ENCODE measurements around the gene THRAP3.
A peak's percentile ranks its signal among the peaks of the same experiment; 100 is the strongest.
"Not testable (repeated sequence)": the region's sequence is repeated elsewhere in the genome, so short reads cannot be mapped to it uniquely, and the experiment has no call there.

The THRAP3 gene

DNA sequence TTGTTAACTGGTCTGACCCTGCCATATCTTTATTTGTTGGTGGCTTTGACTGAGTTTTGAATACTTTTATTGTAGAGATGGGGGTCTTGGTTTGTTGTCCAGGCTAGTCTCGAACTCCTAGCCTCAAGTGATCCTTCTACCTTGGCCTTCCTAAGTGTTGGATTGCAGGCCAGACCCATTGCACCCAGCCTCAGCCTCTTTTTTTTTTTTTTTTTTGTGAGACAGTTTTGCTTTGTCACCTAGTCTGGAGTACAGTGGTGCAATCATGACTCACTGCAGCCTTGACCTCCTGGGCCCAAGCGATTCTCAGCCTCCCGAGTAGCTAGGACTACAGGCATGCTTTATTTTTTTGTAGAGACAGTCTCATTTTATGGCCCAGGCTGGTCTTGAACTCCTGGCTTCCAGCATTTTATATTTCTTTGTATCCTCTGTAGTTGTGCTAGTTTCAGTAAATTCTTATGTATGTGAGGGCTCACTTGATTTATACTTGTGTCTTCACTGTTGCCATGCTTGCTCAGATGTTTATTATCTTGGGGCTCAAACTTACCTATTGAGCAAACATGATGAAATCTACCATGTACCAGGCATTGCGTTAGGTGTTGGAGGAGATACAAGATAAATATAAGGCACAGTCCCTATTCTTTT lies 24.1 kb downstream of the THRAP3 start:
- no peak for DNase-seq (ENCODE audit: low spot score)

- DNase-seq (ENCODE audit: low spot score): no peak
Measured at GRCh38 chr1:36251794-36252481, 27.7 kb downstream of the THRAP3 start.

- not testable (repeated sequence) for DNase-seq (ENCODE audit: low spot score)
Measured at GRCh38 chr1:36252482-36252824, 28.2 kb downstream of the THRAP3 start.

- no peak for DNase-seq (ENCODE audit: low spot score)
Measured at GRCh38 chr1:36253161-36253862, 29.1 kb downstream of the THRAP3 start.

- DNase-seq (ENCODE audit: low spot score): no peak
Measured at GRCh38 chr1:36256558-36257374, 32.5 kb downstream of the THRAP3 start.

GRCh38 chr1:36257375-36257767 lies 33.1 kb downstream of the THRAP3 start:
- no peak for DNase-seq (ENCODE audit: low spot score)

DNA sequence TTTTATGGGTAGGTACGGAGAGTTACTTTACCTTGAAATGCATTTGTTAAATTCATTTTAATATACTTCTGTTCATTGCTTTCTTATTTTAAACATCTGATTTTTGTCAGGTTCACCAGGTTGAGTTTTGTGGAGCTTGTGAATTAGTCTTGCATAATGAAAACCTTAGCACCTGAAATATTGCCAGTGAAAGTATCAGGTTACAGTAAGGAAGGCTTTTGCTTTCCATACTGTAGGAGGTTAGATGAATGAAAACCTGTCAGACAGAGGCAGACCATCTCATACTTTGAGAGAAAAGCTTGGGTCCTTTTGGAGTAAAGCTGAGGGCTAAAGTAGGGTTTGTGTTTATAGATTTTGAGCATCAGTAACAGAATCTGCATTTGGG lies 34.7 kb downstream of the THRAP3 start:
- DNase-seq (ENCODE audit: low spot score): no peak

GRCh38 chr1:36268981-36269380 lies 44.7 kb downstream of the THRAP3 start:
- DNase-seq (ENCODE audit: low spot score): no peak

DNA sequence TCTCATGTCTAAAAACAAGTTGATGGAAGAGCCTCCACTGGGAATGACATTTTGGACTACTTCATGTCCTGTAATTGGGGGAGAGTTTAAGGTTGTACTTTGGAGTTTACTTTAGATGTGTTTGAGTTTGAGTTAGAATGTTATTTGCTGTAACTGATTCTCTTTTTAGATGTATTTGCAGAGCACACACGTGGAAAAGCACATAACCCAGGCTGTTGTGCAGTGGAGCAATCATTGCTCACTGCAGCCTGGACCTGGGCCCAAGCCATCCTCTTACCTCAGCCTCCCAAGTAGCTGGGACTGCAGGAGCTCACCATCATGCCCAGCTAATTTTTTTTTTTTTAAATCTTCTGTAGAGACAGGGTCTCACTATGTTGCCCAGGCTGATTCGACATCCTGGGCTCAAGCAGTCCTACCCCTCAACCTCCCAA lies 45.2 kb downstream of the THRAP3 start:
- no peak for DNase-seq (ENCODE audit: low spot score)

DNA sequence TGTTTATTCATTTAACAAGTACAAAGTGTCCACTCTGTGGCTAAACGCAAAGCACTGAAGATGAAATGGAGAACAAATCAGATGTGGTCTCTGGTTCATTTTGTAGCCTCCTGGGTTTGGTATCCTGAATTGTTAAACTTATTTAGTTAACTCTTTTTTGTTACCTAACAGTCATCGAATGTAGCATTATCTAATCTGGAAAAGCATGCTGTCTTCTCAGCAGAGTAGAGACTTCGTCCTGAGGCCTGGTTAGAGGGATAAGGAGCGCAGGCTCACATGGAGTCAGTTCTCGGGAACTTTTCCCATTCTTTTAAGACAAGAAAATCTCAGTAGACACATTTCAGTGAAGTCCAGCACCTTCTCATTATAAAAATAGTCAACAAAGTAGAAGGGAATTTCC lies 48.8 kb downstream of the THRAP3 start:
- DNase-seq (ENCODE audit: low spot score): no peak

GRCh38 chr1:36274201-36274600 lies 50.0 kb downstream of the THRAP3 start:
- no peak for DNase-seq (ENCODE audit: low spot score)

DNA sequence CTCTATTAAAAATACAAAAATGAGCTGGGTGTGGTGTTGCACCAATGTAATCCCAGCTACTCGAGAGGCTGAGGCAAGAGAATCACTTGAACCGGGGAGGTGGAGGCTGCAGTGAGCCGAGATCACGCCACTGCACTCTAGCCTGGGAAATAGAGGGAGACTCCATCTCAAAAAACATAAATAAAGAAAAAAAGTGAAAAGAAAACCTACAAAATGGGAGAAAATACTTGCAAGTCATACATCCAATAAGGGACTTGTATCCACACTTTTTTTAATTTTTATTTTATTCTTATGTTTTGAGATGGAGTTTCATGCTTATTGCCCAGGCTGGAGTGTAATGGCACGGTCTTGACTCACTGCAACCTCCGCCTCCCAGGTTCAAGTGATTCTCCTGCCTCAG lies 52.4 kb downstream of the THRAP3 start:
- no peak for DNase-seq (ENCODE audit: low spot score)

DNA sequence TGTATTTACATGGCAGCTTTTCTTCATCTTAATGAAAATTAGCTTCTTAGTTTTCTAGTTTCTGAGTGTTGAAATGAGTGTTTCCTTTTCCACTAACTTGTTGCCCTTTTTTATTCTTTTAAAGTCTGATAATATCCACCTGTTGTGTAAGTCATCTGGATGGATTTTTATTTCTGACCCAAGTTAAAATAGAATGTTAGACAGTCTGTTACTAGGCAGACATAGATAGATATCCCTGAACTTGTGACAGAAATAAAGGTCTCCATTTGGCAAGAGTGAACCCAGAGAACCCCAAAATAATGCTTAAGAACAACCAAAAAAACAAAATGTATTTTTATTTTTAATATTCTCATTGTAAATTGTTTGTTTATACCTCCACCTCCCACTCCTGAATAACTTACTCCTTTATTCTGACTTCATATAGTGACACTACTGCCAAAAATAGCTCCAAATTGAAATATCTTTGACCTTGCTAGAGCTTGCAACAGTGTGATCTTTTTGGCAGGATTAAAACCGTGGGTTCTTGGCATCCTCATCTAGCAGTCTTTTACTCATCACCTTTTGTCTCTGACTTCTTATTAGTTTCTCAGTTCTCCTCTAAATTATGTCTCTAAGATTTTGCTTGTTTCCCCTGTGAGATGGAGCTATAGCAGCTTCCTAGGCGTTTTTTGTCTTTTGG lies 55.0 kb downstream of the THRAP3 start:
- no peak for DNase-seq (ENCODE audit: low spot score)

DNA sequence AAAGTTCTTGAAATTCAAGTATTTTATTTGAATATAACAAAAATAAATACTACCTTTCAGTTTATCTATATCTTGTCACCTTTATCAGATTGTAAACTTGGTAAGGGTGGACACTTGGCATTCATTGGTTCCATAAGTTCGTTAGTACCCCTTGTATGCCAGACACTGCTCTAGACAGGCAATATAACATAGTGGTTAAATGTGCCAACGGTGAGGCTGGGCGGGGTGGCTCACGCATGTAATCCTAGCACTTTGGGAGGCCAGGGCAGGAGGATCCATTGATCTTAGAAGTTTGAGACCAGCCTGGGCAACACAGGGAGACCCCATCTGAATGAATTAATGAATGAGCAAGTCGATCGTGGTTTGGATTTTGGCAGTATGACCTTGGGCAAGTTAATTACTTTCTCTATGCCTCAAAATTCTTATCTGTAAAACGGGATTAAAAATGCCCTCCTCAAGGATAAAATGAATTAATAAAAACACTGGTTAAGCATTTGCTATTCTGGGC lies 55.6 kb downstream of the THRAP3 start:
- no peak for DNase-seq (ENCODE audit: low spot score)

GRCh38 chr1:36284061-36284460 lies 59.8 kb downstream of the THRAP3 start:
- DNase-seq (ENCODE audit: low spot score): no peak

DNA sequence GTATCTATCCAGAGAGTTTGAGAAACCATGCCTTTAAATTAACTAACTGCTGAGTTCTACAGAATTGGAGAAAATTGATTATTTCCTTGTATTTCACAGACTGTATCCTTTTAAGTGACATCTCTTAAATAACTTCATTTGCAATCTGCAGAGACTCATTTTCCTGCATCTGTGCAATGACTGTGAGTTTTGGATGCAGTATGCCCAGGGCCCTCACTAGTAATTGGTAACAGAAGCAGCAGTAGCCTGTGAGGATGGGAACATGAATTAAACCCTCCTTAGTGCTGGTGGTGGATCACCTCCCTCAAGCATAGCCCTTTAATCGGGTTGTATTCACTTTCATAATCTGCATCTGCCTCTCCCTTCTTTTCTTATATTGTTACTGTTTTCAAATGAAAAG lies 60.3 kb downstream of the THRAP3 start:
- DNase-seq (ENCODE audit: low spot score): no peak

- peak; percentile 50 for DNase-seq (ENCODE audit: low spot score)
Measured at GRCh38 chr1:36285443-36286101, 61.3 kb downstream of the THRAP3 start.

DNA sequence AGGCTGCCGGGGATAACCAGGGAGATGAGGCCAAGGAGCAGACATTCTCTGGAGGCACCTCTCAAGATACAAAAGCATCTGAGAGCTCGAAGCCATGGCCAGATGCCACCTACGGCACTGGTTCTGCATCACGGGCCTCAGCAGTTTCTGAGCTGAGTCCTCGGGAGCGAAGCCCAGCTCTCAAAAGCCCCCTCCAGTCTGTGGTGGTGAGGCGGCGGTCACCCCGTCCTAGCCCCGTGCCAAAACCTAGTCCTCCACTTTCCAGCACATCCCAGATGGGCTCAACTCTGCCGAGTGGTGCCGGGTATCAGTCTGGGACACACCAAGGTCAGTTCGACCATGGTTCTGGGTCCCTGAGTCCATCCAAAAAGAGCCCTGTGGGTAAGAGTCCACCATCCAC lies 62.6 kb downstream of the THRAP3 start:
- no peak for DNase-seq (ENCODE audit: low spot score)

- DNase-seq (ENCODE audit: low spot score): no peak
Measured at GRCh38 chr1:36287595-36287994, 63.4 kb downstream of the THRAP3 start.

- DNase-seq (ENCODE audit: low spot score): no peak
Measured at GRCh38 chr1:36295390-36295789, 71.1 kb downstream of the THRAP3 start.

DNA sequence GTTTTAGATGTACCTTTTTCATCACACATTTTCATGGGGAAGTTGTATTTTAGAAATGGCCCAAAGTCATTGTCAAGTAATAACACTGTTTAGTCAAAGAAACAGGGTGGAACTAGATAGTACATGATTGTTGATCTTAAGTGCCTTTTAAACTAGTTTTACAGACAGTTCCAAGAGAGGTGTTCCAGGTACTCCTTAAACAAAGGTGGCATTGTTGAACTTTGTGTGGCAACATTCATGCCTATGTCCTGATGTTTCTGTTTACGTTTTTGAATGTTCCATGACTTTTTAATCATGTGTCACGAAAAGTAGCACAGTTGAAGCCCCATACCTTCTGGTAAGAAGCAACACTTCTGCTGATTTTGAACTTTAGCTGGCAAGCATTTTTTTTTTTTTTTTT lies 72.8 kb downstream of the THRAP3 start:
- DNase-seq (ENCODE audit: low spot score): no peak
